HL-60 (cell line): ENCODE data around the gene SERTM1.

ENCODE experiments used
- DNase-seq, 2 experiments: peaks; one replicate each; pipeline ENCODE4 v3.0.0-alpha.2; 2010 to 2020; ENCODE audit warnings: low read depth in 1 of 2, low spot score in 1 of 2
- H3K27ac ChIP-seq: fragments of 250-450 bp; sonication (Bioruptor Pico); replicated peaks from 2 replicates; pipeline ENCODE4 v1.5.1; 2020; ENCODE audit warnings: mild to moderate bottlenecking, moderate library complexity
- H3K27me3 ChIP-seq: fragments of 250-450 bp; sonication (Bioruptor Pico); 2 replicates; pipeline ENCODE4 v1.5.1; 2021; ENCODE audit warnings: mild to moderate bottlenecking, moderate library complexity; ENCODE audit not compliant: insufficient read depth, poor library complexity, severe bottlenecking
- H3K4me3 ChIP-seq: replicated peaks from 2 replicates; pipeline ENCODE4 v1.5.1; 2011; ENCODE audit warnings: mild to moderate bottlenecking, control low read depth, low read length; ENCODE audit not compliant: insufficient read depth
- GABPA ChIP-seq: IDR thresholded peaks from 2 replicates; pipeline ENCODE4 v1.6.1; 2012; ENCODE audit warnings: low read depth
- POLR2AphosphoS5 ChIP-seq: IDR thresholded peaks from 2 replicates; pipeline ENCODE4 v1.6.1; 2012; ENCODE audit warnings: low read depth
- SPI1 ChIP-seq: IDR thresholded peaks from 2 replicates; pipeline ENCODE4 v1.6.1; 2012; ENCODE audit warnings: low read depth, mild to moderate bottlenecking, borderline replicate concordance
- TF ChIP-seq, protein P1 (sequence below): IDR thresholded peaks from 2 replicates; pipeline ENCODE4 v1.6.1; 2012; ENCODE audit warnings: low read depth; ENCODE audit not compliant: insufficient replicate concordance
- TF ChIP-seq, protein P2 (sequence below): IDR thresholded peaks from one replicate; pipeline ENCODE4 v1.5.1; 2011; ENCODE audit warnings: low read length, control low read depth, inconsistent platforms; ENCODE audit not compliant: insufficient read depth

Gene SERTM1

DNA sequence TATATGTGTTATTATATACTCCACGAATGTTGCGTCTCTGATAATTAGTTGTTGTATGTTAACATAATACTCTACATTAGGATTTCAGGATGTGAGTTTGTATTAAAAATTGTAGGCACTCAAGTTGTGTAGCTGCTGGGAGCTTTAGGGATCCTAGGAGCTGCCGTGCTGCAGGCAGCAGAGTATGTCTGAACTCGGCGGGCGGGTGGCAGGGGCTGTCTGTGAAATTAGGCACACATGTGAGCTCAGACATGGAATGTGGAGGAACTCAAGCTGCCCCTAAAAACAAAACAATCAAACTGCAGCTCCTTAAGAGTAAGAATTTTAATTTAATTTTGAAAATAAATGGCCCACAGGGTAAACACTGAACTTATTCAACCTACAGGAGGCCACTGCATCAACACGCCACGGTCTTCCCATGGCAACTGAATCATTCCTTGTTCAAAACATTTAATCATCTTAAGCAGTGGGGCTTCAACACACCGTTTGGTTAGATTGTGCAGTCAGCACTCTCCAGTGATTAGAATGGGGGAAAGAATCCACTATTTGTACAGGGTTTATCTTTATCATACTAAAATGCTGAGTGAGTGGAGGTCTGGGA, 22.7 kb downstream of the SERTM1 start:
- Histone ChIP-seq H3K27me3 (peaks cover 7% of the 10 kb centered on the region), H3K27ac (no peak overlapping the region), H3K4me3 (no peak overlapping the region)
- DNase-seq: no peak
- TF ChIP-seq GABPA (no peak), SPI1 (no peak), POLR2AphosphoS5 (no peak)
- TF ChIP-seq, protein P1, sequence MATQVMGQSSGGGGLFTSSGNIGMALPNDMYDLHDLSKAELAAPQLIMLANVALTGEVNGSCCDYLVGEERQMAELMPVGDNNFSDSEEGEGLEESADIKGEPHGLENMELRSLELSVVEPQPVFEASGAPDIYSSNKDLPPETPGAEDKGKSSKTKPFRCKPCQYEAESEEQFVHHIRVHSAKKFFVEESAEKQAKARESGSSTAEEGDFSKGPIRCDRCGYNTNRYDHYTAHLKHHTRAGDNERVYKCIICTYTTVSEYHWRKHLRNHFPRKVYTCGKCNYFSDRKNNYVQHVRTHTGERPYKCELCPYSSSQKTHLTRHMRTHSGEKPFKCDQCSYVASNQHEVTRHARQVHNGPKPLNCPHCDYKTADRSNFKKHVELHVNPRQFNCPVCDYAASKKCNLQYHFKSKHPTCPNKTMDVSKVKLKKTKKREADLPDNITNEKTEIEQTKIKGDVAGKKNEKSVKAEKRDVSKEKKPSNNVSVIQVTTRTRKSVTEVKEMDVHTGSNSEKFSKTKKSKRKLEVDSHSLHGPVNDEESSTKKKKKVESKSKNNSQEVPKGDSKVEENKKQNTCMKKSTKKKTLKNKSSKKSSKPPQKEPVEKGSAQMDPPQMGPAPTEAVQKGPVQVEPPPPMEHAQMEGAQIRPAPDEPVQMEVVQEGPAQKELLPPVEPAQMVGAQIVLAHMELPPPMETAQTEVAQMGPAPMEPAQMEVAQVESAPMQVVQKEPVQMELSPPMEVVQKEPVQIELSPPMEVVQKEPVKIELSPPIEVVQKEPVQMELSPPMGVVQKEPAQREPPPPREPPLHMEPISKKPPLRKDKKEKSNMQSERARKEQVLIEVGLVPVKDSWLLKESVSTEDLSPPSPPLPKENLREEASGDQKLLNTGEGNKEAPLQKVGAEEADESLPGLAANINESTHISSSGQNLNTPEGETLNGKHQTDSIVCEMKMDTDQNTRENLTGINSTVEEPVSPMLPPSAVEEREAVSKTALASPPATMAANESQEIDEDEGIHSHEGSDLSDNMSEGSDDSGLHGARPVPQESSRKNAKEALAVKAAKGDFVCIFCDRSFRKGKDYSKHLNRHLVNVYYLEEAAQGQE: no peak
- TF ChIP-seq, protein P2, sequence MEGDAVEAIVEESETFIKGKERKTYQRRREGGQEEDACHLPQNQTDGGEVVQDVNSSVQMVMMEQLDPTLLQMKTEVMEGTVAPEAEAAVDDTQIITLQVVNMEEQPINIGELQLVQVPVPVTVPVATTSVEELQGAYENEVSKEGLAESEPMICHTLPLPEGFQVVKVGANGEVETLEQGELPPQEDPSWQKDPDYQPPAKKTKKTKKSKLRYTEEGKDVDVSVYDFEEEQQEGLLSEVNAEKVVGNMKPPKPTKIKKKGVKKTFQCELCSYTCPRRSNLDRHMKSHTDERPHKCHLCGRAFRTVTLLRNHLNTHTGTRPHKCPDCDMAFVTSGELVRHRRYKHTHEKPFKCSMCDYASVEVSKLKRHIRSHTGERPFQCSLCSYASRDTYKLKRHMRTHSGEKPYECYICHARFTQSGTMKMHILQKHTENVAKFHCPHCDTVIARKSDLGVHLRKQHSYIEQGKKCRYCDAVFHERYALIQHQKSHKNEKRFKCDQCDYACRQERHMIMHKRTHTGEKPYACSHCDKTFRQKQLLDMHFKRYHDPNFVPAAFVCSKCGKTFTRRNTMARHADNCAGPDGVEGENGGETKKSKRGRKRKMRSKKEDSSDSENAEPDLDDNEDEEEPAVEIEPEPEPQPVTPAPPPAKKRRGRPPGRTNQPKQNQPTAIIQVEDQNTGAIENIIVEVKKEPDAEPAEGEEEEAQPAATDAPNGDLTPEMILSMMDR: no peak

DNA sequence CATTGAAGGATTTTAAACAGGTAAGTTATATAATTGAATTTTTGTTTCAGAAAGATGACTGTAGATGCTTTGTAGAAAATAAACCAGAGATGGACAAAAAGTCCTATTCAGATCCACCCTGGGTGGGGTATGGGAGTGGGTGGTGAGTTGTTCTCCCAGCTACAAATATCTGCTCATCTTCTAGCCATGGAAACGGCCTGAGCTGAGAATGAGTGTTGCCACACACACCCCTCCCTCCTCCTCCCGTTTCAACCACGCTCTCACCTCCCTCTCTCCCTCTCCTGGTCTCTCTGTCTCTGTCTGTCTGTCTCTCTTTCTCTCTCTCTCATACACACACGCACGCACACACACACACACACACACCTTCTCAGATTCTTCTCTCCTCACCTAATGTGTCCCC, 26.4 kb downstream of the SERTM1 start:
- Histone ChIP-seq H3K27ac (no peak overlapping the region), H3K4me3 (no peak overlapping the region), H3K27me3 (peaks cover 5% of the 10 kb centered on the region)
- TF ChIP-seq POLR2AphosphoS5 (no peak), SPI1 (no peak), GABPA (no peak)
- TF ChIP-seq, protein P2: no peak
- TF ChIP-seq, protein P1: no peak
- DNase-seq: no peak

DNA sequence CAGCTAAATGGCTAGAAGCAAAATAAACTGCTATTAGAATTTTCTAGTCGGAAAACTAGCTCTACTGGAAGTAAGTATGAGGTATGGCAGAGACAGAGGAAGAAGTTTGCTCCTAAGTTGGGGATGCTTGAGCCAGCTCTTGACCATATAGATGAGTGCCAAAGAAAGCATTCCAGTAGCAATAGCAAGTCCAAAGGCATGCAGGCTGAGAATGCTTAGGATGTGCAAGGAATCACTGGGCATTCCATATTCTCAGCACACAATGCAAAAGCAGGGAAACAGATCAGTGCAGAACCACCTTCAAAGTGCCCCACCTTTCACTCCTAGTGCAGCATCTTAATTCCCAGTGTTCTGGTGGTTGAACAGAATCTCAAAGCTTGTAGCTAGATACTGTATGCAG, 32.9 kb downstream of the SERTM1 start:
- Histone ChIP-seq H3K27ac (no peak overlapping the region), H3K27me3 (peaks cover 3% of the 10 kb centered on the region), H3K4me3 (no peak overlapping the region)
- TF ChIP-seq POLR2AphosphoS5 (no peak), GABPA (no peak), SPI1 (no peak)
- TF ChIP-seq, protein P2: no peak
- TF ChIP-seq, protein P1: no peak
- DNase-seq: no peak
